Activated naive CD4-positive, alpha-beta T cell treated with anti-CD3 and anti-CD28 coated beads, Interleukin-2, amount 50 U/mL, for 16 hours (primary cell): ENCODE measurements around the gene DTNBP1.

Source experiments
- DNase-seq: peaks from one replicate; pipeline ENCODE4 v3.0.0-alpha.2; 2020

DTNBP1 gene

DNA sequence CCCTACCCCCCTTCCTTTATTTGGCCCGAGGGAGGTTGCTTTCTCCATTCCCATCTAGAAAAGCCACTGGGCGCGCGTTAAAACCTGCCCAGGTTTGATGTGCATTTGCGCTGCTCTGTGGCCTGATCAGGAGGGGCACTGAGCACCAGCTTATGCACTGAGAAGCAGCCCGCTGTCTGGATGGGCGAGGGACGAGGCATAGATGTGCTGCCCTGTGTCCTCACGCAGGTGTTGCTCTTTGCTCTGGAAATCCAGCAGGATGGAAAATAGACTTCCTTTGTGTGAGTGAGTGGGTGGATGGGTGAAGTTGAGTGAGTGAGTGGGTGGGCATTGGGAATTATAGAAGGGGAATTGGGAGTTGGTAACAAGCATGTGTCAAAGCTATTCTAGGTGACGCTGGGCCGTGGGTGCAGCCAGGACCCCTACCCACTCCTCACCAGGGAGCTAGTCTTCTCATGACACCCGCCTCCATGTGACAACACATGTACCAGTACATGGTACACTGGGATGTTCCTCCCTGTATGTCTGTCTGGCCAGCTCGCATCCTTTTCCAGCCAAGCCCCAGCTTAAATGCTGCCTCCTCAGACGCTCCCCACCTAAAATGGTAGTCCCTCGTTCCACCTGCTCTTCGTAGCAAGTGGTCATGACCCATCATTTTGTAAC is 162.6 kb downstream of the DTNBP1 start:
- no peak for DNase-seq

DNA sequence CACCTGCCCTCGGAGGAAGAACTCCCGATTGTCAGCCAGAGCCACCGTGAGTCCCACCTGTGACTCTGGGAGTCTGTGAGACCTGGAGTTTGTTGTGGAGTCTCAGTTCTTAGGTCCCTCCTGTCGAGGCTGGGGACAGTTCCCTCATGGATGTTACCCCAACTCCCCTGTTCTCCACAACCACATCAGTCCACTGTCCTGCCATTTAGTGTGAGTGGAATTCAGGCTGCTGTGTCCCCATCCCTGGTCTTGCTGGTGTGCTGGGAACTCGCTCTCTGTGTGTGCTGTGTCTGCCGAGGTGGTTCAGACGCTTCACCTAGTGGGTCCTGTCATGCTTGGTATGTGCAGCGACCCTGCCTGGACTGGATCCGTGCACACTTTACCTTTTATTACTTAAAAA is 163.2 kb downstream of the DTNBP1 start:
- no peak for DNase-seq

DNA sequence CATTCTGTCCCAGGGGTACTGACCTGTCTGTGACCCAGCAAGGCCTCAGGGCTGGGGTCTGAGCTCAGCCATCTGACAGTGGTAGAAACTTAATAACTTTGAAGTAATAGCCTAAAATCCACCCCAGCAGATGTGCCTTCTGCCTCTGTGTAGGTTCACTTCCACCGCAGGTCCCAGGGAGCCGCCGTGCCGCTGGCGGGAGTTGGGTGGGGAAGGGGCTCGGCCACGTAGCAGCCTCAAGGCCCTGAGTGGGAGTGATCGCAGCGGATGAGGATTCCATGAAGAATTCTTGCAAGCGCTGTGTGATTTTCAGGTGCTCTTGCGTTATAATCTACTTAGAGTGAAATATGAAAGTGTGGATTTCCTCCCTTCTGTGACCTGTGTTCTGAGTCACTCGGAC is 163.7 kb downstream of the DTNBP1 start:
- DNase-seq: no peak

DNA sequence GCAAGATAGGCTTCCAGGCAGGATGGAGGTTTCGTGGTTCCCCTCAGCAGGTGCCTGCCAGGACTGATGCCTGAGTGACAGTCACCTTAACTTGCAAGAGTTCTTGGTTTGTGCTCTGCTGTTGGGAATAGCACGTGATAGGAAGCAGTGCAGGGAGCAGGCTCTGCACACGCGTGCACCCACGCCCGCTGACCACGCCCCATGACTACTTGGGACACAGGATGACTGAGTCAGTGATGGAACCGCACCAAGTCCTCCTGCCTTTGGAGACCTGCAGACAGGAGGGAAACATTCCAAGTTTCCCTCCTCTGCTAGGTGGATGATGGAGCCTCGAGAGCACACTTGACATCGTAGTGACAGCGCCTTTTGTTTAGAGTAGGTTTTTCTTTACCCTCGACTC is 164.2 kb downstream of the DTNBP1 start:
- no peak for DNase-seq

DNA sequence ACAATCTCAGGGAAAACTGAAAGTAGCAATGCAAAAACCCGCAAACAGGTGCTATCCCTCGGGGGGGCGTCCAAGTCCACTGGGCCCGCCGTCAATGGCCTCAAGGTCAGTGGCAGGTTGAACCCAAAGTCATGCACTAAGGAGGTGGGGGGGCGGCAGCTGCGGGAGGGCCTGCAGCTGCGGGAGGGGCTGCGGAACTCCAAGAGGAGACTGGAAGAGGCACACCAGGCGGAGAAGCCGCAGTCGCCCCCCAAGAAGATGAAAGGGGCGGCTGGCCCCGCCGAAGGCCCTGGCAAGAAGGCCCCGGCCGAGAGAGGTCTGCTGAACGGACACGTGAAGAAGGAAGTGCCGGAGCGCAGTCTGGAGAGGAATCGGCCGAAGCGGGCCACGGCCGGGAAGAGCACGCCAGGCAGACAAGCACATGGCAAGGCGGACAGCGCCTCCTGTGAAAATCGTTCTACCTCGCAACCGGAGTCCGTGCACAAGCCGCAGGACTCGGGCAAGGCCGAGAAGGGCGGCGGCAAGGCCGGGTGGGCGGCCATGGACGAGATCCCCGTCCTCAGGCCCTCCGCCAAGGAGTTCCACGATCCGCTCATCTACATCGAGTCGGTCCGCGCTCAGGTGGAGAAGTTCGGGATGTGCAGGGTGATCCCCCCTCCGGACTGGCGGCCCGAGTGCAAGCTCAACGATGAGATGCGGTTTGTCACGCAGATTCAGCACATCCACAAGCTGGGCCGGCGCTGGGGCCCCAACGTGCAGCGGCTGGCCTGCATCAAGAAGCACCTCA is 166.3 kb downstream of the DTNBP1 start:
- DNase-seq: no peak

DNA sequence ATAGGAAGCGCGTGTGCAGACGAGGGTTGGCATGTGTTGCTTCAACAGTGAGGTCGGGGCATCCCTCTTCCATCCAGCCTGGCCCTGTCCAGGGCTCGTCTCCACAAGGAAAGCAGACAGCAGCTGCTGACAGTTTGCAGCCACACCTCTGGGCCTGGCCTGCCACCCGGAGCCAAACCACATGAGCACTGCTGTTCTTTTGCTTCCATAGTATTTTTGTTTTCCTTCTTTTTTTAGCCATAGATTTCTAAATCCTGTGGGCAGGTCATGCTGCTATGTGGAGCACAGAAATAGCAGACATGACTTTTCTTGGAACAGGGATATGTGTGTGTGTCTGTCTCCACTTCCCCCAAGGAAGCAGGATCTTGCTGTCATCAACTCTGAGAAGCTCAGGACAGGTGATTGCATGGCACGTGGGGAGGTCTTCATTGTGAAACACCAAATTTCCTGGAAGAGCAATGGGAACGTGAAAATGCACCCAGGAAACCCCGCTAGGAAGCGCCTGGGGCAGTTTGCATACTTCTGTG is 167.4 kb downstream of the DTNBP1 start:
- no peak for DNase-seq

DNA sequence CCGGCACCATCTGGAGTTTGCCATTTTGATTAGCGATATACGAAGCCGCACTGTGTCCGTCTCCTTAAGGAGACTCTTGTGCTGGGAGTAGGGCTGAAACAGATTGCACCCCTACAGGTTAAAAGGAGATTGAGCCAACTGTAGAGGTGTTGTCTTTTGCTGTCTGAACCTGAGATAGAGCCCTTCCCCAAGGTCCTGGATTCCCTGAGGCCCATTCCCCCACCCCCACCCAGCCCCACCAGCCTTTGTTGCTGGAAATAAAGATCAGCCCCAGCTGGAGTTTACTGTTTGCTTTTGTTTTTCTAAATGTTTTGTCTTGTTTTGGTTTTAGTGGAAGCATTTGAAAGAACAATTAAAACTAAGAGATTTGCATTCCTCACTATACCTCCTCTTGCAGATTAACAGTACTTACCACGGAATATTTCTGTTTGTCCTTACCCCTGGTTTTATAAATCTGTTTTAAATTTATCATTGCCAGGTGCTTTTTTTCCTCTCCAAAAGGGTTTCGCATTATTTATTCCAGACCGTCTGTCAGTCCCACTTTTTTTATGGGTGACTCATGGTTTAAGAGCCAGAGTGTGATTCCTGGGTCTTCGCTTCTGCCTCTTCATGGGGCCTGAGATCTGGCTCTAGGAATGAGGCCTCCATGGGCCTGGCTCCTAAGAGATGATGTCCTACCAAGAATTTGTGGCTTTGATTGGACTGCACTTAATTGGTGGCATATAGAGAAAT is 169.2 kb downstream of the DTNBP1 start:
- DNase-seq: no peak

DNA sequence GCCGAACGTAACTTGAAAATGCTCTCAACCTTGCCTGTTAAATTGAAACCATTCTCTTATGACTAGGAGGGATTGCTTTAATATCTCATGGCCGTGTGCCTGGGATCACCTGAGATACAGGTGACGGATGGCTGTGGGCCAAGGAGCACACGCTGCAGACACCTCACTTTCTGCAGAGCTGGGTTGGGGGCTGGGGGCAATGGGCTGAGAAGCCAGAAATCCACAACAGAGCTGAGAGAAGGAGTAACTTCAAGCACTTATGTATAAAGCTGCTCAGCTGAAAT is 170.9 kb downstream of the DTNBP1 start:
- DNase-seq: no peak

DNA sequence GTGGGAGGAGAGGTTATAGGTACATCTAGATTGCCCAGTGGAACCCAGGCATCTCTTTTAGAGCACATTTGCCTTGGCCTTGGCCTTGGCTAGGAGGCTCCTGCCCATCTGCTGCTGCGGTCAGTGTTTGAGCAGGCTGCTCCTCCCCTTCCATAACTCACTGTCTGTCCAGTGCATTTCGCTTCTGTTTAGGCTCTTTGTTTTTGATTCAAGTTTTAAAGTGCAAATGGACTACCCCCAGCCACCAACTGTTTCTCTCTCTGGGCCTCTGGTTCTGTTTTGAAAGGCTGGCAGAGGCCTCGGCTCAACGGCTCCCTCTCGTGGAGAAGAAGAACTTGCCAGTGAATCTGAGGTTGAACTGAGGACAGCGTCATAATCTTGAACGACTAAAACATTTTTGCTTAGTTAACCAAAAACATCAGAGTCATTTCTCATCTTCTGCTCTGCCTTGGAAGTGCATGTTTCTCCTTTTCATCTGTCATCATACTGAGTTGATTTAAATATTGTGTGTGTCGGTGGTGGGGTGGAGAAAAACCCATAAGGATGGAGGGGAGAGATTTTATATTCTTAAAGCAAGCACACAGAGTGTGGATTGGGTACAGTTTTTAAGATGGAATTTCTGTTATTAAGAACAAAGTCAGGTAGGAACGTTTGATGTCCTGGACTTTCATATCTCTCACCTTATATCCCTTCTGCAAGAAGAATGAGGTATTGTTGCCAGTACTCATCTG is 171.4 kb downstream of the DTNBP1 start:
- peak; percentile 75 for DNase-seq

DNA sequence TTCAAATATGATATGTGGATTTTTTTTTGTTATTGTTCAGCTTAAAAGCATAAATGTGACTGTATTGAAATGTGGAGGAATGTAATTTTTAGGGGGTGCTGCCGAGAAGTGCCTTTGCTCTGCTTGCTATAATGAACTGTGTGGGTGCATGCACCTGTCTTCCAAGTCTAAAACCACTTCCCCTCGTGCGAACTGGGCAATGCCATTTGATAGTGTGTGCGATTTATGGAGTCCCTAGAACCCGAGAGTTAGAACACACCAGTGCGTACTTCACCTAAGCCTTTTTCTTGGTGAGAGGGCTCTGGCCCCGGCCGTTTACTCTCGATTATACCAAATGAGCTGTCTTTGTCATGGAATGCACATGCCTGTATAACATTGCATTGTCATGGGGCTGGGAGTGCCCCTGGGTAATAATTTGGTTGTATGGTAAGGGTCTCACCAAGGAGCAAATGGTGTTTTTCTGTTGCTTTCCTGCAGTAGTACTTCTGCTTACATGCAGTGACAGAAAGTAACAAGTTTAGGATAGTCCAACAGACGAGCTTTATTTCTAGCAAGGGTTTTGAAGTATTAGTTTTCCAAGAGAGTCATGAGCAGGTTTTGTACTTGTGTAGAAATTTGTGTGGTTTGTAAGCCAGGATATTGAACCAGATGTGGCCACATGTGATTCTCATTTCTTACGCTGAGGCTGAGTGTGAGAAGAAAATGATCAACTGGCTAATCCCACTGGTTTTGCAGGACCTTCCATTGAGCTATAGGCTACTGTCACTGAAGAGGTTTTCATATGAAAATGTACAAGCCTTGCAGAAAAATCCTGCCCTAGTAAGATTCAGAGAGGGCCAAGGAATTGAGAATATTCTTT is 172.4 kb downstream of the DTNBP1 start:
- DNase-seq: no peak

DNA sequence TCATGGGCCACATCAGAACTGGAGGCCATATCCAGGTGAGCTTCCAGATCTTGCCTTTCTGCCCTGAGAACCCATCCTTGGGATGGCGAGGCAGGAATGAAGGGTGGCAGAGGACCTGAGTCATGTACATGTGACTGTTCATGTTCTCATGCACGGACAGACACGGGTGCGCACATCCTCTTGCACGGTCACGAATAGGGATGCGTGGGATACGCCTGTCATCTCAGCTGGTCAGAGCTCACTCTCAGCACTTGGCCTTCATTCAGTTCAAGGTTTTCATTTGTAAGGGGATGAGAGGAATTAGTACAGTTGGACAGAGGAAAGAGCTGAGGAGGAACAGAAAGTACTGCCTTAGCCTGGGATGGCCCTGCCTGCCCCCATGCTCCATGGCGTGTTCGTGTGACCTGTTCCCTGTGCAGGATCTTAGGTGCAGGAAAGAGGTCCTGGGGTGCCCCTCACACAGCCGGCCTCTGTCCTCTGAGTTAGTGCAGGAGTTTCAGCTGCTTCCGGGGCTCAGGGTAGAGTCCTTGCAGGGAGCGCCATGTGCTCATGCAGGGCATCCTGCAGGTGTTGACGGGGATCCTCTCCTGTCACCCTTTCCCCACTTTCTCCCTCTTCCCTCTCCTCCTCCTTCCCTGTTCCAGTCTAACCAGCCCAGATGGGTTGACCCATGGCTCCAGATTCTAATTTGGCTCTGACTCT is 173.4 kb downstream of the DTNBP1 start:
- DNase-seq: no peak

DNA sequence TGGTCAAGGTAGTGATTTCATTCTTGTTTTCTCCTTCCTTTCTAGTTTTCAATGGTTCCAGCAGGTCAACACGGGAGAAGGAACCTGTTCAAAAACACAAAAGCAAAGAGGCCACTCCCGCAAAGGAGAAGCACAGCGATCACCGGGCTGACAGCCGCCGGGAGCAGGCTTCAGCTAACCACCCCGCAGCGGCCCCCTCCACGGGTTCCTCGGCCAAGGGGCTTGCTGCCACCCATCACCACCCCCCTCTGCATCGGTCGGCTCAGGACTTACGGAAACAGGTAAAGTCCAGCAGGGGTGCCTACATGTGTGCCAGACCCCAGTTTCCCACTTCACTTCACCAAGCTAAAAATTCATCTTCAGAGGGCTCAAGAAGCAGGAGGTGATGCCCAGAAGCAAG is 175.6 kb downstream of the DTNBP1 start:
- DNase-seq: no peak

DNA sequence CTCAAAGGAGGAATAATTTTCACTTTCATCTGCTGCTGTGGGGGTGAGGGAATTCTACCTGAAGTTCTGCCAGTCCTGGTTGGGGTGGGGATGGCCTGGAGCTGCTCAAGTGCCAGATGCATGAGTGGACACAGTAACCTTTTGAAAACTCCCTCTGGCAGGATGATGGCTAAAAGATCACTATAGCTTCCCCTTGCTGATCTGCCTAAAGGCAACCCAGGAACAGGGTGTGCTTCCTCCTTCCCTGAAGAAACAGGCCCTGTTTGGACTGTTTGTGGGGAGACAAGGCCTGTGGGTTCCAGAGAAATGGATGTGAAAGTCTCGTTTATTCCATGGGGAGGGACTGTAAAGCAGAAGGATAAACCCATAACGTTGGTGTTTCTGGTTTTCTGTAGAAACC is 176.9 kb downstream of the DTNBP1 start:
- DNase-seq: no peak

DNA sequence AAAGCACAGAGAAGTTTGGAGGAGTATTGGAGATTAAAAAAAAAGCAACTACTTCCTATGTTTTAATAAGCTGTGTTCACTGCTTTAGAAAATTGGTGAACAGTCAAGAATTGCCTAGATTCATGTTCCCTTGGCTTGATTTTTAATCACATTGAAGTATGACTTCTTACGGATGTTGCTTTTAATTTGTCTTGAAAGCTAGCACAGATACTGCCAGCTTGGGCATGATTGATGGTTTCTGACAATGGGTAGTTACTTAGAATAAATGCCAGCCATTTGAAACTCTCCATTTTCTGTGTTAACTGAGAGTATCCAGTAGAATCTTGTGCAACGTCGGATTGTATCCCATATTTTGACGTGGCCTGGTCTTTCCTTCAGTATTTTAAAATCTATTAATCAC is 178.0 kb downstream of the DTNBP1 start:
- no peak for DNase-seq

DNA sequence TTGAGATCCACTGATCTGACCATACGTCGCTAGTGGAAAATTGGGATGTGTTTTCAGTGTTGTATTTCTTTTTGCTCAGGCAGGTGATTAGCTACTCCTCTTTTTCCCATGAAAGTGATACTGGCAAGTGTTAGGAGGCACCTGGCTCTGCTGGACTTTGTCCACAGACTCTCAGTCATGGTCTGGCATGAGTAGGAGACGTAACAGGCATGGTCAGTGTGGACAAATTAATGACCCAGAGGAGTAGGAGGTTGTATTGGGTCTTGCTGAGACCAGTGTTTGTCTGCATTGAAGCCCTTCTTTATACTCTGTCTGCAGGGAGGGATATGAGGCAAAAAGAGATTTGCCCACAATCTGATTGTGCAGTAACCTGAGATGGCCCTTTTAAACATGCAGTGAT is 178.7 kb downstream of the DTNBP1 start:
- no peak for DNase-seq

DNA sequence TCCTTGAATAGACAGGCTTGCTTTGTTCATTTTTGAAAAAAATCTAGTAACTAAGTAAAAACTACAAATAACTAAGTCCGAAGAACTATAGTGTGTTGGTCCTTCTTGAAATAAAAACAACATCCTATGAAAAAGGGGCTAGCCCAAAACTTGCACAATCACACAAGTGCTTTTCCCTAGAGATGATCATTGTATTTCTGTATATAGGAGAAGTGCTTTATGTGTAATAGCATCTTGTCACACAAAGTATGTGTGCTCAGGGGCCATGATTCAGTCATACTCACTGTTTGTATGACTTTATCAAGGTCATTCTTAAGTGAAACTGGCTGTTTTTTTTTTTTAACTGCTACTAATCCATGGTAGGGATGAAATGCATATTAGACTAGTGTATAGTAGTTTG is 179.8 kb downstream of the DTNBP1 start:
- no peak for DNase-seq

DNA sequence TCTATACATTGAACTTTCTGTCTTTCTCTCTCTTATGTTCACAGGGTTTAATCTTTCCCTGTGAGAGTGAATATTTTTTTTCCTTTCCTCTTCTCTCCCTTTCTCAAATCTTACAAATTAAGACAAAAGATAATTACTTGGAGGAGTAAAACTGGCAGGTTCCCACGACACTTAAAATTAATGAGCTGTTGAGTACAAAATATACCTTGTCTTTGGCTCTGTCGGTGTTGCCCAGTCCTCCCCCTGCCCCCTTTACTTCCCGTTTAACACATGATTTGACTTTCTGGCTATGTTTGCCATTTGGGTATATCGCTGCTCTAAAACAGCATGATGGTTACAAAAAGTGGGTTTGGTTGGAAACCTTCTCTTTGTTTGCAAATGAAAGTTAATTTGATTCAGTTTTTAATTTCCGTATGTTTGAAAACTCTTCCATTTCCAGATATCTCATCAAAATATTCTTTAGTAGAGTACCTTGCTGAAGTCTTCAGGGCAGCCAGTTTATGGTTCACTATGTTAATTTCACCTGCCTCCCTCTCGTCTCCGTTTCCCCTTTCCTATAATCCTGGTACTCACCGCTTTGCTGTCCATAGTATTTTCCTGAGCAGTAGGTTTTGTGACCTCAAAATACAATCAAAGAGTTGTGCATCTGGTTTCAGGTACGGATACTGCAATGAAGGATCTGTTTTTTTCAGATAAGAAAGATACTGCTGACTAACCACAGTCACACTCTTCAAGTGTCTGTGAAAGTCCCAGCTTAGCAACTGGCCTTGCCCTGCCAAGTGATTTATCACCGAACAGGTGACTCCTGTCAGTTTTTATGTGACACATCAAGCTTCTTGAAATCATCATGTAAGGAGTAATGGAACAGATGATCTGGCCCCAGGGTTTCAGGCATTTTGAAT is 181.2 kb downstream of the DTNBP1 start:
- DNase-seq: peak; percentile 35

DNA sequence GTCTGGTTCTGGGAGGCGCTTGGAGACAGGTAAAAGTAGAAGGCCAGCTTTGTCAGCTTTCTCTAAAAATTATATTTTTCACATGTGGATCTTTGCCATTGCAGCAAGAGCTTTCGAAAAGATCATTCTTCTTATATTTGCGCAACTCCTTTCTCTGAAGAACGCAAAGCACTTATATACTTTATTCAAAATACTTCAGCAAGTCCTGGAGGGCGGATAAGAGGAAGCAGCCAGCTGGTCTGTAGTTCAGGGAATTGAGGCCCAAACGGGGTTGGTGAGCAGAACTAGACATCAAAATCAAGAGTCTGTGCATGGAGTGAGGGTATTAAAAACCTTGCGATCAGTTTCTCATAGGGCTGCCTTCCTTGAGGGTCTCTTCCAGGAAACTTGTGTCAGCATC is 182.3 kb downstream of the DTNBP1 start:
- no peak for DNase-seq

DNA sequence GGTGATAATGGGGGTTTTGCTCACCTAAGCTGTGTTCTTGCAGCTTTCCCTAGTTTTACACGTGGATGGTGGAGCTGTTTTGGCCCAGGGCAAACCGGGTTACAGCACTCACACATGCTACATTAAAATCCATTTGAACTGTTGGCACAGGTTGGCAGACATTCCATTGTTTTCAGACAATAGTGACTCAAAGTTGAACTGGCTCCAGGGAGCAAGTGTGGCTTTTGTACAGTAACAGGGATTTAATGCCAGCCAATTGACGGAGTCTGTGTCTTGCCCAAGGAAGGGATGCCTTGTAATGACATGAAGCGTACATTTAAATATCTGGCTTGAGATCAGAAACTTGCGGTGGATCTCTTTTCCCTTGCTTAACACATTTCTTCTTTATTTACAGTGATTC is 183.1 kb downstream of the DTNBP1 start:
- DNase-seq: no peak

DNA sequence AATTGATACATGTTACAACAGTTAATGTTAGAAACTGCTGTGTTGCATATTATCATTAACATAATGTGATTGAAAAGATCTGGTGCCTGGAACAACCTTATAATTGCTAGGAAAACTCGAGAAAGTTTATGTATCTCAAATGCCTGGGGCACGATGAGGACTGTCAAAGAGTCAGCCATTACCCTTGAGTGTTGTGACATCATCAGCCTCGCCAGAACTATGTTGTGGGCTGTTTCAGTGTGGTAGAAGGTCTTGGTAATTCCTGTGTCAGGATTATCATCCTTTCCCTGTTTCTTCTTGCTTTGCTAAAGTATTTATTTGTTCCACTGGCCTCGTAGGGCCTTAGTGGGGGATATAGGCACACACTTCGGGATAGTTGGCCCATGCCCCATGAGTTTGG is 185.1 kb downstream of the DTNBP1 start:
- DNase-seq: no peak
